ENCODE data around the gene COL1A1.
A peak's percentile ranks its signal among the peaks of the same experiment; 100 is the strongest.

Gene COL1A1

GRCh38 chr17:50184064-50184463 lies 17.4 kb downstream of the COL1A1 start:
- Mint-ChIP-seq H3K4me3 (no peak overlapping the region), H3K27me3 (ENCODE audit: low read depth, poor library complexity) (peaks cover 6% of the 10 kb centered on the region), H3K36me3 (ENCODE audit: low read depth) (peaks cover 29% of the 10 kb centered on the region), H3K4me1 (peaks cover 60% of the 10 kb centered on the region), H3K9me3 (no peaks in the 10 kb centered on the region), H3K27ac (no peak overlapping the region)
- TF ChIP-seq, protein P1, sequence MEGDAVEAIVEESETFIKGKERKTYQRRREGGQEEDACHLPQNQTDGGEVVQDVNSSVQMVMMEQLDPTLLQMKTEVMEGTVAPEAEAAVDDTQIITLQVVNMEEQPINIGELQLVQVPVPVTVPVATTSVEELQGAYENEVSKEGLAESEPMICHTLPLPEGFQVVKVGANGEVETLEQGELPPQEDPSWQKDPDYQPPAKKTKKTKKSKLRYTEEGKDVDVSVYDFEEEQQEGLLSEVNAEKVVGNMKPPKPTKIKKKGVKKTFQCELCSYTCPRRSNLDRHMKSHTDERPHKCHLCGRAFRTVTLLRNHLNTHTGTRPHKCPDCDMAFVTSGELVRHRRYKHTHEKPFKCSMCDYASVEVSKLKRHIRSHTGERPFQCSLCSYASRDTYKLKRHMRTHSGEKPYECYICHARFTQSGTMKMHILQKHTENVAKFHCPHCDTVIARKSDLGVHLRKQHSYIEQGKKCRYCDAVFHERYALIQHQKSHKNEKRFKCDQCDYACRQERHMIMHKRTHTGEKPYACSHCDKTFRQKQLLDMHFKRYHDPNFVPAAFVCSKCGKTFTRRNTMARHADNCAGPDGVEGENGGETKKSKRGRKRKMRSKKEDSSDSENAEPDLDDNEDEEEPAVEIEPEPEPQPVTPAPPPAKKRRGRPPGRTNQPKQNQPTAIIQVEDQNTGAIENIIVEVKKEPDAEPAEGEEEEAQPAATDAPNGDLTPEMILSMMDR (IDR thresholded peaks at IDR 0.05): no peak
- peak; percentile 32 for DNase-seq

DNA sequence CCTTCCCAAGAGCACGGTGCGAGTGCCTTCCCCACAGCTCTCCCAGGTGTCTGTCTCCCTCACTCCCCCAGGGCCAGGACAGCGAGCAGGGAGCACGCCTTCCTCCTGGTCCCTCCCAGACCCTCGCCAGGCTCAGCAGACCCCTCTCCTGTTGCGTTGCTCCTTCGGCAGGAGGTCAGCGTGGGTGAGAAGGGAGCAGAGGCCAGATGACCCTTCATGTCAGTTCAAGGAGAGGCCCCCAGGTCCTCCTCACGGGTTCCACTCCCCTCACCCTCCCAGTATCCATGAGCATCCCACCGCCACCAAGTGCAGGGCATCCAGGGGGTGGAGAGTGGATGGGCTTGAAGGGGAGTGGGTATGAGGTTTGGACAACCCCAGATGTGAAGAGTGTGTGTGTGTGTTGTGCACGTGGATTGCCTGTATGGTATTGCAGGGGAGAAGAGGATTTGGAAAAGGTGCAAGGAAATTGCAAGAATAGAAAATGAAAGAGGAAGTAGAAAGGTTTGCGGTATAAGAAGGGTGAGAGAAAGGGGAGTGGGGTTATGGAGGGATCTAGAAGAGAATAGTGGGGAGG lies 17.9 kb downstream of the COL1A1 start:
- DNase-seq: no peak
- TF ChIP-seq, protein P1 (IDR thresholded peaks at IDR 0.05): no peak
- Mint-ChIP-seq H3K27ac (no peak overlapping the region), H3K36me3 (ENCODE audit: low read depth) (peaks cover 25% of the 10 kb centered on the region), H3K27me3 (ENCODE audit: low read depth, poor library complexity) (peaks cover 11% of the 10 kb centered on the region), H3K4me1 (peaks cover 65% of the 10 kb centered on the region), H3K9me3 (no peaks in the 10 kb centered on the region), H3K4me3 (no peak overlapping the region)

GRCh38 chr17:50182783-50183420 lies 18.5 kb downstream of the COL1A1 start:
- H3K4me3 Mint-ChIP-seq: peak overlapping the region; percentile 33
- TF ChIP-seq, protein P1 (IDR thresholded peaks at IDR 0.05): no peak
- DNase-seq: no peak
- H3K27ac Mint-ChIP-seq: no peak overlapping the region
- peaks cover 71% of the 10 kb centered on the region for H3K4me1 Mint-ChIP-seq
- no peaks in the 10 kb centered on the region for H3K9me3 Mint-ChIP-seq
- peaks cover 12% of the 10 kb centered on the region for H3K27me3 Mint-ChIP-seq (ENCODE audit: low read depth, poor library complexity)
- peaks cover 22% of the 10 kb centered on the region for H3K36me3 Mint-ChIP-seq (ENCODE audit: low read depth)

DNA sequence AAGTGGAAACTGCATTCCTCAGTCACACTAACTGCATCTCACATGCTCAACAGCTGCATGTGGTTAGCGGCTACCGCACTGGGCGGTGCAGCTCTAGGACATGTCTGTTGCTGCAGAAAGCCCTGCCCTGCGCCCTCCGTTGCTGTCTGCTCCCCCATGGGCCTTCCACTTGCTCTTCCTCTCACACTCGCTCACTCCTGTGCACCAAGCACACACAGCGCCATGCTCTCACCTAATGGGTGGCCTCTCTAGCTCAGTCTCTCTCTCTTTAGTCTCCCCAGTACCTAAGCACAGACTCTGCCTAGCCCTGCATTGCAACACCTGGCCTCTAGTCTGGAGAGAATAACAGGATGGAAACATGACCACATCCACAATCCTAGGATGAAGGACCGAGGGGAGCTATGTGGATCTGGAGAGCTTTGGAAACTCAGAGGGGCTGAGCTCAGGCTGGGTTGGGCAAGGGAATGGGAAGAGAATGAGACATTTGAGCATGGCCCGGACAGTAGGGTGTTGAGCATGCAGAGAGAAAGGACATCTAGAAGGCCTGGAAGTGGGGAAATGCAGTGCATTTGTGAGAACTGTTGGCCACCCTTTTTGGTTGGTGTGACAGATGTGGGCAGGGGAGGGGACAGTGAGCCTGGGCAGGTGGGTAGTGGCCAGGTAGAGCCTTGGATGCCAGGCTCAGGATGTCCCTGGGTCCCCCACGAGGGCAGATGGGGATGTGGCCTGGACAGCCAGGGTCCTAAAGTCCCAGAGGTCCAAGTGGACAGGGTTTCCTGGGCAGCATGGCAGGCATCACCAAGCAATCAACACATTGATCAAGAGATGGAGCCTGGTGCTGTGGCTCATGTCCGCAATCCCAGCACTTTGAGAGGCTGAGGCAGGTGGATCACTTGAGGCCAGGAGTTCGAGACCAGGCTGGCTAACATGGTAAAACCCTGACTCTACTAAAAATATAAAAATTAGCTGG lies 19.6 kb downstream of the COL1A1 start:
- Mint-ChIP-seq H3K27ac (no peak overlapping the region), H3K4me1 (peaks cover 81% of the 10 kb centered on the region), H3K9me3 (no peaks in the 10 kb centered on the region), H3K27me3 (ENCODE audit: low read depth, poor library complexity) (peaks cover 15% of the 10 kb centered on the region), H3K36me3 (ENCODE audit: low read depth) (peaks cover 18% of the 10 kb centered on the region), H3K4me3 (no peak overlapping the region)
- no peak for DNase-seq
- TF ChIP-seq, protein P1 (IDR thresholded peaks at IDR 0.05): no peak

DNA sequence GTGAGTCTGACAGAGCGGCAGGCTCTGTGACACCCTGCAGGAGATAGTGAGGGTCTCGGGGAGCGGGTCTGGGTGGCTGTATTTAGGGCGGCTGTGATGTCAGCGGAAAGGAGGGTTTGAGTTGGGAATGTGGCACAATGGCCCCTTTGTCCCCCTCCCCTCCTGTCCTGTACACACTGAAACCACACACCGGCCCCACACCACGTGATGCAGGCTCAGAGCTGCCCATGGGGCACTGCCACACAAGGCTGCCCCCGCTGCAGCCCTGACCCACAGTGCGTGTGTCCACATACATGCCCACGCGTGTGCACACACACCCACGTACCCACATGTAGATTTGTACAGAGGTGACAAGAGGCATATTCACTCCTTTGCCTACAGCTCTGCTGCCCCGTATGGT lies 20.3 kb downstream of the COL1A1 start:
- no peak overlapping the region for H3K4me3 Mint-ChIP-seq
- peaks cover 83% of the 10 kb centered on the region for H3K4me1 Mint-ChIP-seq
- no peak overlapping the region for H3K27ac Mint-ChIP-seq
- peaks cover 16% of the 10 kb centered on the region for H3K36me3 Mint-ChIP-seq (ENCODE audit: low read depth)
- TF ChIP-seq, protein P1 (IDR thresholded peaks at IDR 0.05): no peak
- peaks cover 15% of the 10 kb centered on the region for H3K27me3 Mint-ChIP-seq (ENCODE audit: low read depth, poor library complexity)
- H3K9me3 Mint-ChIP-seq: no peaks in the 10 kb centered on the region
- no peak for DNase-seq
